HepG2 (cell line): ENCODE measurements around the gene SLC2A4. TPM values are rescaled to one million over a fixed set of nuclear protein-coding genes. Genes with fewer than 3 reads are reported as not detected.
A peak's percentile ranks its signal among the peaks of the same experiment; 100 is the strongest.

Experiments
- ARNT ChIP-seq: fragments of 450-650 bp; IDR thresholded peaks from 2 replicates; pipeline ENCODE4 v1.6.1; 2017
- CEBPB ChIP-seq: IDR thresholded peaks from 2 replicates; pipeline ENCODE4 v1.6.1; 2011; ENCODE audit warnings: low read depth, low read length, improper control_type of control experiment, borderline replicate concordance
- E2F5 ChIP-seq: sonication (generic); formaldehyde crosslinking; conservative IDR thresholded peaks from 2 replicates; pipeline ENCODE4 v1.4.0; 2020; ENCODE audit warnings: missing genetic modification reagents
- HMGXB4 ChIP-seq, 2 experiments: sonication (generic) in 1 of 2; formaldehyde crosslinking in 1 of 2; IDR thresholded peaks; 2 replicates each; pipeline versions ENCODE4 v1.4.0 to v1.6.1; 2018 to 2020; ENCODE audit warnings: missing genetic modification reagents in 2 of 2, borderline replicate concordance in 1 of 2, low read depth in 1 of 2, mild to moderate bottlenecking in 1 of 2, missing biosample characterization in 1 of 2
- IKZF1 ChIP-seq: fragments of 450-650 bp; IDR thresholded peaks from 2 replicates; pipeline ENCODE4 v1.7.1; 2016
- IKZF4 ChIP-seq: sonication (generic); formaldehyde crosslinking; IDR thresholded peaks from 2 replicates; pipeline ENCODE4 v1.5.1; 2020; ENCODE audit warnings: borderline replicate concordance, mild to moderate bottlenecking, low read depth, missing genetic modification reagents; ENCODE audit errors: not compliant biosample characterization
- JDP2 ChIP-seq: sonication (generic); formaldehyde crosslinking; IDR thresholded peaks from 2 replicates; pipeline ENCODE4 v1.8.1; 2022; ENCODE audit warnings: missing genetic modification reagents, borderline replicate concordance
- LRRFIP1 ChIP-seq: sonication (generic); formaldehyde crosslinking; conservative IDR thresholded peaks from 2 replicates; pipeline ENCODE4 v1.4.0; 2020; ENCODE audit warnings: missing genetic modification reagents
- MBD4 ChIP-seq: IDR thresholded peaks from 2 replicates; pipeline ENCODE4 v1.6.1; 2012; ENCODE audit warnings: low read length, inconsistent platforms, borderline replicate concordance
- MED1 ChIP-seq: sonication (generic); formaldehyde crosslinking; IDR thresholded peaks from 2 replicates; pipeline ENCODE4 v1.4.0; 2020; ENCODE audit warnings: missing genetic modification reagents
- NFAT5 ChIP-seq: sonication (generic); formaldehyde crosslinking; IDR thresholded peaks from 2 replicates; pipeline ENCODE4 v1.4.0; 2020; ENCODE audit warnings: missing genetic modification reagents
- U2AF2 ChIP-seq: fragments of 200-400 bp; formaldehyde crosslinking; IDR thresholded peaks from 2 replicates; pipeline ENCODE4 v1.6.1; 2017; ENCODE audit warnings: low read depth, mild to moderate bottlenecking, low read length
- ZFP90 ChIP-seq: sonication (generic); formaldehyde crosslinking; IDR thresholded peaks from 2 replicates; pipeline ENCODE4 v1.8.0; 2022; ENCODE audit warnings: missing genetic modification reagents, mild to moderate bottlenecking, inconsistent platforms, borderline replicate concordance
- ZKSCAN8 ChIP-seq: IDR thresholded peaks from 2 replicates; pipeline ENCODE4 v1.6.1; 2016; ENCODE audit warnings: borderline replicate concordance, missing genetic modification reagents, missing compliant biosample characterization
- ZNF382 ChIP-seq: sonication (generic); formaldehyde crosslinking; IDR thresholded peaks from 2 replicates; pipeline ENCODE4 v1.5.0; 2020; ENCODE audit warnings: missing genetic modification reagents, mild to moderate bottlenecking, borderline replicate concordance
- ZNF776 ChIP-seq: sonication (generic); formaldehyde crosslinking; IDR thresholded peaks from 2 replicates; pipeline ENCODE4 v1.4.0; 2020; ENCODE audit warnings: mild to moderate bottlenecking, missing genetic modification reagents
- ZNF782 ChIP-seq: sonication (generic); formaldehyde crosslinking; IDR thresholded peaks from 2 replicates; pipeline ENCODE4 v1.4.0; 2020; ENCODE audit warnings: missing genetic modification reagents, mild to moderate bottlenecking, borderline replicate concordance
- polyA plus RNA-seq, 8 experiments: library from polyadenylated mRNA; depleted of rRNA in 3 of 8; stranded (reverse) in 7 of 8; unstranded in 1 of 8; fragments of >200 nt; fragmentation: Illumina TruSeq in 4 of 8; extraction: Trizol in 4 of 8; gene quantifications; 2 replicates each; pipeline versions ENCODE4 v1.2.1 to v1.2.3, GENCODE V29; 2011 to 2016; ENCODE audit warnings: low read depth in 4 of 8, missing spikeins in 1 of 8, mixed read lengths in 1 of 8; ENCODE audit not compliant: insufficient read depth in 1 of 8
- total RNA-seq, 5 experiments: library from RNA; depleted of rRNA; stranded (reverse); fragments of >200 nt; fragmentation: Illumina TruSeq; extraction: Trizol; gene quantifications; 2 replicates each; pipeline ENCODE4 v1.2.3, GENCODE V29; 2016; ENCODE audit warnings: low read depth in 1 of 5

SLC2A4 gene
- total and polyA plus RNA-seq, 2 of the 13 experiments (the other 11 are each of a cell fraction or from before 2014, with no cell fraction given) = 4.9 to 5.8 TPM

GRCh38 chr17:7234083-7234951, 47.2 kb upstream of the SLC2A4 start, which contains the start of gene DVL2 (continued):
- TF ChIP-seq IKZF4 (CRISPR knock-in tag) (peak; percentile 64), ZNF782 (CRISPR knock-in tag) (0 out of 2 replicates have a peak, but pooled peaks have one; percentile 62), ZKSCAN8 (CRISPR knock-in tag) (no peak; the same call in 1 of the 2 replicates), HMGXB4 (CRISPR knock-in tag; IDR thresholded peaks at IDR 0.05; ENCODE audit: borderline replicate concordance in 1 of 2, low read depth in 1 of 2) (peak; percentile 67 to 80; a peak in 2 of 4 replicates), ARNT (no peak), MBD4 (no peak), ZFP90 (CRISPR knock-in tag) (0 out of 2 replicates have a peak, but pooled peaks have one; percentile 57), U2AF2 (peak; percentile 51; the same call in 1 of the 2 replicates), MED1 (CRISPR knock-in tag) (peak; percentile 91), LRRFIP1 (CRISPR knock-in tag) (no peak), IKZF1 (no peak), ZNF776 (CRISPR knock-in tag) (no peak), NFAT5 (peak; percentile 72; the same call in 1 of the 2 replicates), JDP2 (CRISPR knock-in tag) (no peak; the same call in 1 of the 2 replicates), E2F5 (CRISPR knock-in tag) (0 out of 2 replicates have a peak, but pooled peaks have one; percentile 38), CEBPB (no peak), ZNF382 (no peak)
